Stomach (tissue), 9 donors: ENCODE measurements around the gene SLC12A7. TPM values are rescaled to one million over a fixed set of nuclear protein-coding genes. Genes with fewer than 3 reads are reported as not detected.

Experiments
- DNase-seq, 2 donors: peaks; one replicate each; pipeline versions ENCODE4 v3.0.0 to v3.0.0-alpha.2; 2013 to 2019
- H3K27ac ChIP-seq, 5 donors: fragments of 200-600 bp in 4 of 5; sonication (generic) in 4 of 5; one replicate each; pipeline ENCODE4 v1.5.1; 2013 to 2019; ENCODE audit warnings: mild to moderate bottlenecking in 1 of 5, moderate library complexity in 1 of 5
- H3K27me3 ChIP-seq, 3 donors: fragments of 200-600 bp; sonication (generic); one replicate each; pipeline ENCODE4 v1.5.1; 2017 to 2019; ENCODE audit warnings: mixed run types in 1 of 3
- H3K36me3 ChIP-seq, 4 donors: fragments of 200-600 bp; sonication (generic); 1 replicate in 3 of 4; 2 replicates in 1 of 4; pipeline ENCODE4 v1.5.1; 2016 to 2019
- H3K4me1 ChIP-seq, 4 donors: fragments of 200-600 bp; sonication (generic); one replicate each; pipeline ENCODE4 v1.5.1; 2016 to 2019
- H3K4me3 ChIP-seq, 4 donors: fragments of 200-600 bp; sonication (generic) in 3 of 4; one replicate each; pipeline ENCODE4 v1.5.1; 2016 to 2019; ENCODE audit warnings: mild to moderate bottlenecking in 1 of 4
- H3K9me3 ChIP-seq, 4 donors: fragments of 200-600 bp; sonication (generic); one replicate each; pipeline ENCODE4 v1.5.1; 2016 to 2019
- CTCF ChIP-seq, 7 experiments: fragments of 450-650 bp in 4 of 7; fragments of 200-600 bp in 3 of 7; sonication (generic) in 3 of 7; IDR thresholded peaks; one replicate each; pipeline ENCODE4 v1.5.1; 2016 to 2019; ENCODE audit warnings: antibody characterized with exemption in 7 of 7, control low read depth in 2 of 7, mild to moderate bottlenecking in 1 of 7
- EP300 ChIP-seq: sonication (generic); formaldehyde crosslinking; IDR thresholded peaks from one replicate; pipeline ENCODE4 v1.6.1; 2017; ENCODE audit warnings: antibody characterized with exemption
- POLR2A ChIP-seq, 4 donors: fragments of 450-650 bp; IDR thresholded peaks; one replicate each; pipeline ENCODE4 v1.6.1; 2016; ENCODE audit warnings: antibody characterized with exemption in 4 of 4, control low read depth in 2 of 4, mild to moderate bottlenecking in 1 of 4, moderate library complexity in 1 of 4
- POLR2AphosphoS5 ChIP-seq, 3 donors: sonication (generic); formaldehyde crosslinking; IDR thresholded peaks; one replicate each; pipeline ENCODE4 v1.6.1; 2016; ENCODE audit warnings: antibody characterized with exemption in 3 of 3
- WGBS, 5 donors: extraction: QIAGEN DNeasy Blood & Tissue Kit in 3 of 5; methylation state at CpG; one replicate each; pipeline versions ENCODE4 v1.1.5 to v1.1.7; 2013 to 2018; 5-methylcytosine and 5-hydroxymethylcytosine counted together
- intact Hi-C: fragments of 100-400 bp; cut with DNase I; formaldehyde crosslinking; loops from one replicate; pipeline ENCODE4 v1.15.1; 2023; ENCODE audit warnings: low total_unique reads
- polyA plus RNA-seq, 3 donors: library from polyadenylated mRNA; stranded (reverse); fragments of 200-250 nt; gene quantifications; one replicate each; pipeline ENCODE4 v1.2.3, GENCODE V29; 2013
- total RNA-seq, 5 donors: library from RNA; depleted of rRNA; stranded (reverse); fragments of >200 nt; gene quantifications; one replicate each; pipeline versions ENCODE4 v1.1.0 to v1.2.3, GENCODE V29; 2014 to 2016
- donor health status: healthy with polysubstance abuse.
- donor health status: Bipolar disorder and iron deficiency.
- donor health status: healthy.

SLC12A7 gene
- total and polyA plus RNA-seq, 8 donors, result 4.7 to 346 (median 37.7) TPM

DNA sequence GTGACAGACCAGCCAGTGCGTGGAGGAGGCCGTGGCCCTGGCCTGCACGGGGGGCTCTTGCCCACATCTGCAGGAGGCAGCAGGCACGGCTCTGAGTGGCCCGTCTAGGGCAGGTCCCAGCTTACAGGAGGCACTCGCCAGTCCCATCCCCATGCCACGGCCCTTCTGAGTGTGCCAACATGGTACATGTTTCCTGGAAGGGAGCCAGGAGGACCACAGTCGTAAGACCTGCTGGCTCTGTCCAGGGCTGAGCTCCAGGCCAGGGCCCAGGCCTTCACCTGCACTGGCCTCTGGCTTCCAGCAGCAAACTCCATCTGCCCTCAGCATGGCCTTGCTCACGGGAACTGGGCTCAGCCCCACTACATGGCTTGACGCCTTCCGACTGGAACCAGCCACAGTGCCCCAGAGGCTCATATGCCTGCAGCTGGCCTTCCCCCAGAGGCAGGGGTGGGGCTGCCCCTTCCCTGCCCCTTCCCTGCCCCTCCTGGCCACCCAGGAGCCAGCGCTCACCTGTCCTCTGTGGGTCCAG lies 99.5 kb downstream of the SLC12A7 start:
- no peak overlapping the region for H3K27ac ChIP-seq
- no peak for DNase-seq
- intact Hi-C loops, result no loop called here
- no peaks in the 10 kb centered on the region for H3K36me3 ChIP-seq
- peaks cover 16 to 37% (median 33%) of the 10 kb centered on the region in 4 donors for H3K4me1 ChIP-seq
- H3K4me3 ChIP-seq, result no peak overlapping the region
- peaks cover 0 to 59% (median 27%) of the 10 kb centered on the region in 3 donors for H3K27me3 ChIP-seq
- H3K9me3 ChIP-seq, result no peaks in the 10 kb centered on the region
- 78 to 92% (median 84%) methylated on average over 5 to 12 of the region's 12 CpGs for WGBS, 5 donors
- no peak for TF ChIP-seq POLR2AphosphoS5 (IDR thresholded peaks at IDR 0.05)
- no peak for TF ChIP-seq EP300
- TF ChIP-seq POLR2A (IDR thresholded peaks at IDR 0.05), result no peak
- no peak for TF ChIP-seq CTCF (IDR thresholded peaks at IDR 0.05)

DNA sequence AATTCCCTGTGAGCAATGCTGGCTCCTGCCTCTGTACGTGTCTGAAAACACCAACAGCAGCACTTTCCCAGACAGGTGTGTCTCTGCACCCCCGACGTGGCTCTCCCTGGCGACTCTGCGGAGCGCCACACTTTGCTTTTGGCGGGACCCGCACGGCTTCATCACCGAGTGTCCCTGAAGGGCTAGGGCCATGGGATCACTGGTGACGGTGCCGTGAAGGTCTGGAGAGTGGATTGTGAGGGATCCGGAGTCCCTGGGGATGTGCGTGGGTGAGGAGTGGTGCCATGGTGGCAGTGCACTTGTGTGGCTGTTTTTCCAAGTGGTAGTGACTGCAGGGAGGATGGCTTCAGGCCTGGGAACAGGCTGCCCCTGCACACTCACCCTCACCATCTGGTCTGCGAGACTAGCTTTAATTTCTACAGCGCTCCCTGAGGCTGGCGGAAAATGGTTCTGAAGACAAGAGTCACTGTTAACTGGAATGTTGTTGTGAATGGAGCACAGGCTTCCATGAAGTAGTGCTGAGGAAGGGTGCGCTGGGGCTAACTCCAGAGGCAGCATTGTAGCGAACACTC lies 100.0 kb downstream of the SLC12A7 start:
- TF ChIP-seq POLR2AphosphoS5 (IDR thresholded peaks at IDR 0.05) (no peak), EP300 (no peak), POLR2A (IDR thresholded peaks at IDR 0.05) (no peak), CTCF (IDR thresholded peaks at IDR 0.05) (no peak)
- intact Hi-C loops, result no loop called here
- Histone ChIP-seq H3K9me3 (no peaks in the 10 kb centered on the region), H3K27me3 (peaks cover 0 to 65% (median 27%) of the 10 kb centered on the region in 3 donors), H3K36me3 (no peaks in the 10 kb centered on the region), H3K4me3 (no peak overlapping the region), H3K27ac (no peak overlapping the region), H3K4me1 (peaks cover 16 to 37% (median 33%) of the 10 kb centered on the region in 4 donors)
- no peak for DNase-seq
- 84 to 92% (median 88%) methylated on average over 15 to 19 of the region's 19 CpGs for WGBS, 5 donors

- intact Hi-C loops, result no loop called here
- WGBS, 5 donors, result 53 to 62% (median 59%) methylated on average over 11 of the region's 11 CpGs
- H3K4me3 ChIP-seq, result no peak overlapping the region
- H3K27me3 ChIP-seq, result peaks cover 0 to 71% (median 27%) of the 10 kb centered on the region in 3 donors
- peak; percentile 62 to 79 for DNase-seq
- peak in 4 of 7 experiments; percentile 10 to 31 (median 27) for TF ChIP-seq CTCF (IDR thresholded peaks at IDR 0.05)
- TF ChIP-seq POLR2A (IDR thresholded peaks at IDR 0.05), result no peak
- no peaks in the 10 kb centered on the region for H3K9me3 ChIP-seq
- peaks cover 16 to 37% (median 33%) of the 10 kb centered on the region in 4 donors for H3K4me1 ChIP-seq
- H3K27ac ChIP-seq, result no peak overlapping the region
- no peaks in the 10 kb centered on the region for H3K36me3 ChIP-seq
Measured at GRCh38 chr5:1011226-1011631, 100.6 kb downstream of the SLC12A7 start.

- Histone ChIP-seq H3K36me3 (no peaks in the 10 kb centered on the region), H3K27ac (no peak overlapping the region), H3K4me1 (peaks cover 16 to 39% (median 37%) of the 10 kb centered on the region in 4 donors), H3K4me3 (no peak overlapping the region), H3K27me3 (peaks cover 0 to 76% (median 27%) of the 10 kb centered on the region in 3 donors), H3K9me3 (no peaks in the 10 kb centered on the region)
- no peak for DNase-seq
- WGBS, 5 donors, result 35 to 62% (median 58%) methylated on average over 8 to 13 of the region's 13 CpGs
- TF ChIP-seq CTCF (IDR thresholded peaks at IDR 0.05) (no peak), EP300 (no peak), POLR2A (IDR thresholded peaks at IDR 0.05) (no peak), POLR2AphosphoS5 (IDR thresholded peaks at IDR 0.05) (no peak)
- intact Hi-C loops, result no loop called here
Measured at GRCh38 chr5:1010641-1011046, 101.2 kb downstream of the SLC12A7 start.
